GM18502 (cell line): ENCODE results near the gene GKAP1.
A peak's percentile ranks its signal among the peaks of the same experiment; 100 is the strongest.
"Not testable (repeated sequence)": the region's sequence is repeated elsewhere in the genome, so short reads cannot be mapped to it uniquely, and the experiment has no call there.

ENCODE experiments used
- ATAC-seq: cut with Tn5 transposase; IDR thresholded peaks from one replicate; pipeline ENCODE4 v1.9.1; 2021; ENCODE audit warnings: mild to moderate bottlenecking; ENCODE audit not compliant: unreplicated experiment, poor library complexity

GKAP1 gene

DNA sequence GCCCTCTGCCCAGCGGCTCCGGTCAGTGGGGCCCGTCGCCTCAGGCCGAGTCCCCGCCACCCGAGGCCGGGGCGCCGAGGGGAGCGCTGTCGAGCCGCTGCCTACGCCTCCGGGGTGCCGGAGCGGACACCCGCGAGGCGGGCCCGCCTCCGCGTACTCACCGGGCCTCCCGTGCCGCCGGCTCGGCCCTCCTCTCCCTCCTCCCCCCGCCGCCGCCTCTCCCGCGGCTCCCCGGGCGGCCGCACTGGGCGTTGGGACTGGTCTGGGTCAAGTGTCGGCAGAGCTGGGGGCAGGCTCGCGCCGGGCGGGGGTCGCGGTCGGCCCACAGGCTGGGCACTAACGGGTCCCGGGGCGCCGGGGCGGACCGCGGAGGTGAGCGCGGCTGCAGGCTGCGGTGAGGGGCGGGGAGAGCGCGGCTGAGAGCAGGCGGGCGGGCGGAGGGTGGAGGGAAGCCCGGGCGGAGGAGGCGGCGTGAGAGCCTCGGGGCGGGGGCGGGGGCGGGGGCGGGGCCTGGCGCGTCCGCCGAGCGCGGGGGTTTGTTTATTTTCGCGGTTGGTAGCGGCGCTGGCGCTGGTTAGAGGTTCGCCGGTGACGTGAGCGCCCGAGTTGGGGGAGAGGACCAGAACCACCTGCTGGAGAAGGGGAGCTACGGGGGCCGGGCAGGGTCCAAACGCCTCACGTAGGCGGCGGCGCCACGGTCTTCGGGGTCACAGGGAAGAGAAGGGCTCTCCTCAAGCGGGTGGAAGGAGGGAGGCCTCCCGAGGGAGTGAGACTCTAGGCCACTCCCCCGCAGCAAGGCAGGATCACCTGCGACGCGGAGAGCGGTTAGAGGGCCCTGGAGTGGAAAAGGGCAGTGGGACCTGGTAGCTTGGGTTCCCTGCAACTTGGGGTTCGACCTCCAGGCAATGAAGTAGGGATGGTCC is at the start of gene GKAP1:
Gene GKAP1, minus strand, starts transcription at position 414 of the 923 bp plus-strand sequence. CDS start 11,252 bp downstream, outside the sequence.
- peak; percentile 84 for ATAC-seq

DNA sequence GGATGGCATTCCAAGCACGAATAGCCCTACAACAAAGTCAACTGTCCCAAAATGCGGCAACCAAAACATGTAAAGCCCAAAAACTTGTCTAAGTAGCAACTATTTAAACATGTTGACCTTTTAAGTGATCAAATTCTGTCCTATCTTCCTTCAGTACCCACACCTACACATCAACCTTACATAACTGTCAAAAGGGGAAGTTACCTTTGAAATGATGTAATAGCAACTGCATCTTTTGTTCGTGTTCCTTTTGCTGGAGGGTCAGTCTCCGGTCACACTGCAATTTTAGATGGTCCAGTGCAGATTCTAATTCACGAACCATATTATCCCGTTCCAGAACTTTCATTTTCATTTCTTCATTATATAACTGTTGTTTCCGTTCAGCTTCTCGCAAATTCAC is 32.3 kb upstream of the GKAP1 start:
- peak; percentile 93 for ATAC-seq

DNA sequence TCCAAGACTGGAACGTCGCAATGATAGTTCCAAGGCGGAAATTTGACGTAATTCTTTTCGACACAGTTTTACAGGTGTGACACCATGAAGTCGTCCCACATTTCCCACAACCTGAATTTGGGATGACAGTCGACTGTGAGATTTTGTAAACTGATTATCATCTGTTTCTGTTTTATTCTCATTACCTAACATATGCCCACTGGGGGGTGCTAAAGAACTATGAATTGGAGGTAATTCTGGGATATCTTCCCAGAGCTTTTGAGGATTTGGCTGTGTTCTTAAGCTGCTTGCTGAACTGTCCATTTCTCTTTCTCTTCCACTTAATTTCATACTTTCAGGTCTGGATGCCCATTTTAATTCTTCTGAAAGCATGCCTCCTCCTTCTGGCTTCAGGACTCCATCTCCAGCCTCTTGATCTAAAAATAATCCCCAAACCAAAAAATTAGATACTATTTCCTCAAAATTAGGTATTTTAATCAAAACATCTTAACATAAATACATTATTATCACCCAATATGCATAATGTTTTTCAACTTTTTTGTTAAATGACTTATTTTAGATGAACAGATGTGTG is 19.6 kb upstream of the GKAP1 start:
- not testable (repeated sequence) for ATAC-seq

DNA sequence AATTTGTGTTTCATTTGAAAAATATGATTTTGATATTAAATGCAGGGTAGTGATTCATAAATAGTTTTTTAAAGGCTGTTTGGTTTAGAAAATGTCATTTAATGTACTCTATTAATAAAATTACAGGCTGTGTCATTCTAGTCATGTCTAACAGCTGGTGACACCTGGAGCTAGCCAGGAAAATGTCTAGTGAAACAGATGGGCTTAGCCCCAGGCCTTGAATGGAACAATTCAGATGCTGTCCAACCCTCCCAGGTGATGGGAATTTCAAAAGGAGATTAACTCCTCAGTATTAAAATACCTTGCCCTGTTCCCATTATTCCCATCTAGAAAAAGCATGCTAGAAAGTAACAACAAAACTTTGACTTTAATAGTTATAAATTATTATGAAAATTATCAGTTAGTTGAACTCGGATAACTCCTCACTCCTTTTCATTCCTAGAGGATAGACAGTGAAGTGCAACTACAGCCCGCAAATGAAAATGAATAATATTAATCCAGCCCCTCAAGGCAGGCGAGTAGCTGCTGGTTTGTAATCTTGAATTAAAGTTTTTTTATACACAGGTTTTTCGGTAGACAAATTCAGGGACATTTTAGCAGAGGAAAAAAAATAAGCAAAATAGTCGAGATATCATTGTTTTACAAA is 13.0 kb upstream of the GKAP1 start:
- ATAC-seq, result not testable (repeated sequence)

DNA sequence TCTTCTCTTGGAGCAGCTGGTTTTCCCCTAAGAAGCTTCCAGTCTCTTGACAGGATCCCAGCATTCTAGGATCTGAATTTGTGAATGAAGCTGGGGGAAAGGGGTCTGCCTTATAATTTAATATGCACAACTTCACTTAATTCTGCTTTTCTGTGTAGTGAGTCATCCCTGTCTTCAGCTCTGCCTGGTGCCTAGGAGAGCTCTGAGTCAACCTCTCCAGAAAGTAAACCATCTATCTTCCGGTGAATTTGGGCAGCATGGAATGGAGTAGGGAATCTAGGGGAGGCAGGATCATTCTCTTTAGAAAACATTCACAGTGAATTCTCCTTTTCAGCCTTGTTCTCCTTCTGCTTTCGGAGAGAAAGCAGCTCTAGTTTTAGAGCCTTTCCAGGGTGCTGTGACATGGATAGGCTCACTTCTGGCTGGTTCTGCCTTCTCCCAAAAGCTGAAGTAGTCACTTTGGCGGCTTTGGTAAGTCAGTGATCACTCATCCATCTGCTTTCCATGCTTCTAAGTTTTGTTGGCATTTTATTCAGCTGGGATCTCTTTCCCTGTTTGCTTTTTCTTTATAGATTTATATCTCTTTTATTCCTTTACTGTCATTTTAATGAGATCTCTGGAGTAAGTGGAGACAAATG is 7.5 kb upstream of the GKAP1 start:
- not testable (repeated sequence) for ATAC-seq

DNA sequence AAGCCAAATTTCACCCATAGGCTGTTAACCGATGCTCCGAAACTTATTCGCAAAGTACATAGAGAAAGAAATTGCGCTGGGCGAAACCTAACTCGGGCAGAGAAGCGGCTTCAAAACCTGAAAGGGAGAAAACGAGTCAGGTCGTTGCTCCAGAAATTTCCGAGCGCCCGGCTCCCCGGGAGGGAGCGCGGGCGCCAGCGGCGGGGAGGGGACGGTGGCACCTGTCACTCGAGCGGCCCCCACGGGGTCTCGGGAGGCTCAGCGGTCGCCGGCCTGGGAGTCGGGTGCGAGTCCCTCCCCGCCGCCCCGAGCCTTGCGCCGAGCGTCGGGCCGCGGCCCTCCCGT is 586 bp downstream of the GKAP1 start:
- ATAC-seq, result not testable (repeated sequence)

DNA sequence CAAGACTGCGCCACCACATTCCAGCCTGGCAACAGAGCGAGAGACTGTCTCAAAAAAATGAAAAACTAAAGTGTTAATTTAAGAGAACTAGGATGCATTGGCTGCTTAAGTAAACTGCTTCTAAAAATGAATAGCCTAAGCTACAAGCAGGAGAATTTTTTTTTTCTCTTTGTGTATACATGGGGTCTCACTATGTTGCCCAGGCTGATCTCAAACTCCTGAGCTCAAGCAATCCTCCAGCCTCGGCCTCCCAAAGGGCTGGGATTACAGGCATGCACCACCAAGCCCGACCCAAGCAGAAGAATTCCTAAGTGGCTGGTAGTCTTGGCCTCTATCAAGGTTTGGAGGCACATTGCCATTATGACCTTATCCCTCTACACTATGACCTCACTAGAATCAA is 2.4 kb downstream of the GKAP1 start:
- ATAC-seq, result not testable (repeated sequence)

DNA sequence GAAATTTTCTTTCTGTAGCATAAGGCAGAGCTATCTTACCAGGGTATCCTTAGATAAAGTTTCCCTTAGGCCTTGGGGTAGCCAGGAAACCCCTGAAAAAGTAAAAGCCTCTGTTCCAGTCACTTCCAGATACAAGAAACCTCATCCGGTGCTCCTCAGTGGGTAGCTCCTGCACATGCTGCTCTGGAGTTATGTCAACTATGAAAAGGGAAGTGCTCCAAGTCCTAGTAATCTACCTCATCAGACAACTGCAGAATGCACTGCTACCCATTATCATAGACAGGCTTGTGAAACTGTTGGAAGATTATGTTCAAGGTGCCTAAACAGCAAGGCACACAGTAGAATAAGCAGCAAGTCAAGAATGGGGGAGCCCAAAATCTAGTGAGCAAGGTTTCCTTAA is 8.4 kb downstream of the GKAP1 start:
- ATAC-seq, result not testable (repeated sequence)

DNA sequence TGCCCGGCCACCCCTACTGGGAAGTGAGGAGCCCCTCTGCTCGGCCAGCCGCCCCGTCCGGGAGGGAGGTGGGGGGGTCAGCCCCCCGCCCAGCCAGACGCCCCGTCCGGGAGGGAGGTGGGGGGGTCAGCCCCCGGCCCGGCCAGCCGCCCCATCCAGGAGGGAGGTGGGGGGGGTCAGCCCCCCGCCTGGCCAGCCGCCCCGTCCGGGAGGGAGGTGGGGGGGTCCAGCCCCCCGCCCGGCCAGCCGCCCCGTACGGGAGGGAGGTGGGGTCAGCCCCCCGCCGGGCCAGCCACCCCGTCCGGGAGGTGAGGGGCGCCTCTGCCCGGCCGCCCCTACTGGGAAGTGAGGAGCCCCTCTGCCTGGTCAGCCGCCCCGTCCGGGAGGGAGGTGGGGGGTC is 13.1 kb downstream of the GKAP1 start:
- ATAC-seq, result not testable (repeated sequence)

DNA sequence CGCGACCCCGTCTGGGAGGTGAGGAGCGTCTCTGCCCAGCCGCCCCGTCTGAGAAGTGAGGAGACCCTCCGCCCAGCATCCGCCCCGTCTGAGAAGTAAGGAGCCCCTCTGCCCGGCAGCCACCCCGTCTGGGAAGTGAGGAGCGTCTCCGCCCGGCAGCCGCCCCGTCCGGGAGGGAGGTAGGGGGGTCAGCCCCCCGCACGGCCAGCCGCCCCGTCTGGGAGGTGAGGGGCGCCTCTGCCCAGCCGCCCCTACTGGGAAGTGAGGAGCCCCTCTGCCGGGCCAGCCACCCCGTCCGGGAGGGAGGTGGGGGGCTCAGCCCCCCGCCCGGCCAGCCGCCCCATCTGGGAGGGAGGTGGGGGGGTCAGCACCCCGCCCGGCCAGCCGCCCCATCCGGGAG is 13.6 kb downstream of the GKAP1 start:
- ATAC-seq, result not testable (repeated sequence)

DNA sequence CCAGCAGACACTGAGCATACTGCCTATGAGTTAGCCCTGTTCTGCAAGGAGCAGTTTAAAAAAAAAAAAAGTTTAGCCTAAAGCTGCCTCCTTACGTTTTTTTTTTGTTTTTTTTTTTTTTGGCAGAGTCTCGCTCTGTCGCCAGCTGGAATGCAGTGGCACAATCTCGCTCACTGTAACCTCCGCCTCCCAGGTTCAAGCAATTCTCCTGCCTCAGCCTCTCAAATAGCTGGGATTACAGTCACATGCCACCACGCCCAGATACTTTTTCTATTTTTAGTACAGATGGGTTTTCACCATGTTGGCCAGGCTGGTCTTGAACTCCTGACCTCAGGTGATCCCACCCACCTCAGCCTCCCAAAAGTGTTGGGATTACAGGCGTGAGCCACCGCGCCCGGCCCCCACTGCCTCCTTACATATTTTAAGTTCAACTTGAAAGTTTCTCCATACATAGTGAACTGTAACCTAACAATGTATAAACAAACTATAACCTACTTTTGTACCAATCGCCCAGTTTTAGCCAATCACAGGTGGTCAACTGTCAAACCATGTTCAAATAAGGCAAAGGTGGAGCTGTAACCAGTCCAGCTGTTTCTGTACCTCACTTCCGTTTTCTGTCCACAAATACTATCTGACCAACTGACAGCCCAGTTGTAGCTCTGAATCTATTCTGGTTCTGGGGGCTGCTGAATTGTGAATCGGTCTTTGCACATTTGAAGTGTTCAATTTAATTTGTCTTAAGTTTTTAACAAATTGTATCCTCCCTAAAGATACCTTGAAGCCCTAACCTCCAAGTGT is 17.1 kb downstream of the GKAP1 start:
- ATAC-seq, result no peak

DNA sequence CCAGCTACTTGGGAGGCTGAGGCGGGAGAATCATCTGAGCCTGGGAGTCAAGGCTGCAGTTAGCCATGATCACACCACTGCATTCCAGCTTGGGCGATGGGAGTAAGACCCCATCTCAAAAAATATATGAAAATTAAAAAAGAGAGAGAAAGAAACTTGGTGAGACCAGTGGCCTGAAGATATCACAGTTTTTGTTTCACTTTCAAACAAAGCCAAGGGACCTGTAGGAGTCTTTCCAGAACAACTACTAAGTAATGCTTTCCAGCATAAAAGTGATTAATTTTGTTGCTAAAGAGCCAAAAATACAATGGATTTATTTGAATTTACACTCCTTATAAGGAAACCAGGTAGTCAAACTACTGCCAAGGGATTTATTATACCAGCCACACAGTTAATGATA is 23.5 kb downstream of the GKAP1 start:
- peak; percentile 48 for ATAC-seq

DNA sequence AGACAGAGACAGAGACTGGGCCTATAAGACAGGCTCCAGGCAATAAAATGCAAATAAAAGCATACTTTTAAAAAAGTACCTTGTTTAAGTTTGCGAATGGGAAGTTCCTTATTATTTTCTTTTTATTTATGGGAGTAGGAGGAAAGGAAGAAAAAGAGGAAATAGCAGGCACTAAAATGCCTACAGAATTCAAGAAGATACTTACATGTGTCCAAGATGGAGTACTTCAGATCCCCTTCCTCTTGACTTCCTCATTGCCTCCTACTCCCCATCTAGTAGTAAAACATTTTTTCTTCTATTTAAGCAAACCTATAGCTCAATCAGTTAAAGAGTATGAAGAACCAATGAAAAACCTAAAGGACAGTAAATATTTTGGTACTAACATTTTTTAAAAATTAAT is 24.8 kb downstream of the GKAP1 start:
- no peak for ATAC-seq

DNA sequence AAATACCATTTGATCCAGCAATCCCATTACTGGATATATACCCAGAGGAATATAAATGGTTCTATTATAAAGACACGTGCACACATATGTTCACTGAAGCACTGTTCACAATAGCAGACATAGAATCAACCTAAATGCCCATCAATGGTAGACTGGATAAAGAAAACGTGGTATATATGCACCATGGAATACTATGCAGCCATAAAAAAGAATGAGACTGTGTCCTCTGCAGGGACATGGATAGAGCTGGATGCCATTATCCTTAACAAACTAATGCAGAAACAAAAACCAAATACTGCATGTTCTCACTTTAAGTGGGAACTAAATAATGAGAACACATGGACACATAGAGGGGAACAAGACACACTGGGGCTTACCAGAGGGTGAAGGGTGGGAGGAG is 39.4 kb downstream of the GKAP1 start:
- ATAC-seq, result no peak

DNA sequence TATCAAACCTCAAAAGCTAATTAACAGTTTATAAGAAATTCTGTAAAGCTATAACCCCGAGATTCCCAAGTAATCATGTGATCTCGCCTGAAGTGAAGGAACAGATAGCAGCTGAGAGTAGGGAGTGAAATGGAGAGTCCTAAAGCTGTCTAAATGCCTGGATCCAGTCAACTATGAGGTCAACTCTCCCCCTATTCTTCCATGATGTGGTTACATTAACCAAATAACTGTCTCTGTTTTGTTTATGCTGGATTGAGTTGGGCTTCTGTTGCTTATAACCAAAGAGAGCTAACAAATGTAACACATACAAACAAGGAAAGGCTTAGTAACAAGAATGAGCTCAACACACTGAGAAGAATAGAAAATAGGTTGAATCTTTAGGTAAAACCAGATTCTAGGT is 41.6 kb downstream of the GKAP1 start:
- no peak for ATAC-seq

DNA sequence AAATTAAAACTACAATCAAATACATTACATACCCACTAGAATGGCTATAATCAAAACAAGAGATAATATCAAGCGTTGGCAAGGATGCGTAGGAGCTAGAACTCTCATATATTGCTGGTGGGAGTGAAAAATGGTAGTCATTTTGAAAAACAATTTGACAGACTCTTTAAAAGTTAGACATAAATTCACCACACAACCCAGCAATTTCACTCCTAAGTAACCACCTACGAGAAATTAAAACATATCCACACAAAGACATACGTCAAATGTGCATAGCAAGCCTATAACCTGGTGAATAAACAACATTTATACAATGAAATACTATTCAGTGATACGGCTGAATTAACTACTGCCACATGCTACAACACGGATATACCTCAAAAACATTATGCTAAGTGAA is 44.7 kb downstream of the GKAP1 start:
- no peak for ATAC-seq

DNA sequence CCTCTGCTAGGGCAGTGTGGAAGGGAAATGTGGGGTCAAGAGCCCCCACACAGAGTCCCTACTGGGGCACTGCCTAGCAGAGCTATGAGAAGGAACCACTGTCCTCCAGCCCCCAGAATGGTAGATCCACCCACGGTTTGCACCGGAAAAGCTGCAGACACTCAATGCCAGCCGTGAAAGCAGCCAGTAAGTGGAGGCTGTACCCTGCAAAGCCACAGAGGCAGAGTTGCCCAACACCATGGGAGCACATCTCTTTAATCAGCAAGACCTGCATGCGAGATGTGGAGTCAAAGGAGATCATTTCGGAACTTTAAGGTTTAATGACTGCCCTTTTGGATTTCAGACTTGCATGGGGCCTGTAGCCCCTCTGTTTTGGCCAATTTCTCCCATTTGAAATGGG is 52.2 kb downstream of the GKAP1 start:
- no peak for ATAC-seq

DNA sequence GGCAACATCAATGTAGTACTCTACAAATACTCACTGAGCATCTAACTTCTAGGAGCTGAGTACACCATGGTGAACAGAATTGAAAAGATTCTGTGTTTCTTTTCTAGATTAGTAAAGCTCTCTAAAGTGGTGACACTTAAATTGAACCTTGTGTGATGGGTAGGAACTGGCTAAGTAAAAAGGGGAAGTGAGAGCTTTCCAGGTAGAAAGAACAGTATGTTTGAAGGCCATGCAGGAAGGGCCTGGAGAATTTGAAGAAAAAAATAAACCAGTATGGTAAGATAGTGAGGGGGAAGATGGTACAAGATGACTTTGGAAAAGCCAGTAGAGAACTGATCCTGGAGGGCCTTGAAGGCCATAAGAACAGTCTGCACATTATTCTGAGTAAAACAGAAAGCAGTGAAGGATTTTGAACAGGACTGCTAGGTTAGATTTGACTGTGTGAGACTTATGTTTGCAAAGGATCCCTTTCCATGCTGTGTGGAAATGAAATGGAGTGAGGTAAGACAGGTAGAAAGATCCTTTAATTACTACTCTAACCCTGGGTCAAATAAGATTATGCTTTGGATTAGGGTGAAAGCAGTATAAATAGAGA is 63.1 kb downstream of the GKAP1 start:
- ATAC-seq, result peak; percentile 85

DNA sequence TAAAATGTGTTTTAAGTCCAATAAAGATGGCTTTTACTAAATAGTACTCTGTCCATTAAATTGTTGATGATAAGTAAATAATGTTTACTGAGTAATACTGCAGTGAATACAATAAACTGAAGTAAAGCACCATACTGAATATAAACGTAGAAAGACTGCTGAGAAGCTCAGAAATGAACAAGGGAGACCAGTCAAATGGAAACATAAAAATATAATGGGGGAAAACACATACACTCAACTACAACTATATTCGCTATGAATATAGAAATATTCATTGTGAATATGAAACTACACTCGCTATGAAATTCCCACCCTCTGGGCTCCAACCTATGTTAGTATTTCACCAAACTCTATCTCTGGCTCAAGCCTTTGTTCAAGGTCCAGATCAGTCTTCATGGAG is 67.9 kb downstream of the GKAP1 start:
- no peak for ATAC-seq

DNA sequence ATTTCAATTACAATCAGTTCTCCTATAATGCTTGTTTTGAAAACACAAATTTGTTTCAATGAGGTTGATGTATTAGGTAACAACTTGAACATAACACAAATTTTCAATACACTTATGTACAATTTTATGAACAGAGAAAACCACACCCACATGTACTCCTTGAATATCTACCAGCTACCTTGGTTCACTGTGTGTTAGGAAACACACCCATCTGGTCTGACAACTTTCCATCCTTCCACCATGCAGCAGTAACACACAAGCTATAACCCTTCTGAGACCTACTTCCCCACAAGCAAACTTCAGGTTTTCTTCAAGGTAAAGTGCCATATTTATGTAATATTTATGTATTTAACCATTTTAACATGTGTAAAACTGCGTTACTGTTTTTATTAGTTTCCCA is 73.4 kb downstream of the GKAP1 start:
- ATAC-seq, result no peak
